HG02623 (cell line): ENCODE measurements around the gene MRPL33.

ENCODE experiments used
- ATAC-seq: cut with Tn5 transposase; IDR thresholded peaks from one replicate; pipeline ENCODE4 v1.9.1; 2021; ENCODE audit warnings: moderate library complexity; ENCODE audit not compliant: unreplicated experiment

The MRPL33 gene

GRCh38 chr2:27773959-27774358 is 2.4 kb downstream of the MRPL33 start:
- ATAC-seq: no peak

GRCh38 chr2:27776097-27776496 is 4.6 kb downstream of the MRPL33 start:
- ATAC-seq: no peak

- no peak for ATAC-seq
Observed at GRCh38 chr2:27776696-27777095, 5.2 kb downstream of the MRPL33 start.

- ATAC-seq: no peak
Observed at GRCh38 chr2:27779417-27780055, 8.0 kb downstream of the MRPL33 start.

- ATAC-seq: no peak
Observed at GRCh38 chr2:27781496-27781895, 10.0 kb downstream of the MRPL33 start.

- ATAC-seq: no peak
Observed at GRCh38 chr2:27782701-27783100, 11.2 kb downstream of the MRPL33 start.

GRCh38 chr2:27790796-27791195 is 19.3 kb downstream of the MRPL33 start:
- no peak for ATAC-seq

- no peak for ATAC-seq
Observed at GRCh38 chr2:27792759-27793158, 21.2 kb downstream of the MRPL33 start.

- no peak for ATAC-seq
Observed at GRCh38 chr2:27795093-27795834, 23.7 kb downstream of the MRPL33 start.

GRCh38 chr2:27795868-27796277 is 24.4 kb downstream of the MRPL33 start:
- no peak for ATAC-seq

GRCh38 chr2:27796791-27797765 is 25.6 kb downstream of the MRPL33 start:
- no peak for ATAC-seq

- ATAC-seq: no peak
Observed at GRCh38 chr2:27797841-27798240, 26.3 kb downstream of the MRPL33 start.

- ATAC-seq: no peak
Observed at GRCh38 chr2:27798486-27798885, 27.0 kb downstream of the MRPL33 start.

GRCh38 chr2:27798948-27799645 is 27.6 kb downstream of the MRPL33 start:
- no peak for ATAC-seq

- ATAC-seq: no peak
Observed at GRCh38 chr2:27799646-27800010, 28.1 kb downstream of the MRPL33 start.

GRCh38 chr2:27800856-27801255 is 29.3 kb downstream of the MRPL33 start:
- ATAC-seq: no peak

- ATAC-seq: no peak
Observed at GRCh38 chr2:27802547-27802946, 31.0 kb downstream of the MRPL33 start.

- no peak for ATAC-seq
Observed at GRCh38 chr2:27803046-27803445, 31.5 kb downstream of the MRPL33 start.

GRCh38 chr2:27804146-27804545 is 32.6 kb downstream of the MRPL33 start:
- no peak for ATAC-seq

- no peak for ATAC-seq
Observed at GRCh38 chr2:27805180-27805579, 33.7 kb downstream of the MRPL33 start.
